Cardiac fibroblast (primary cell): ENCODE results near the gene ATXN1.

Experiments
- DNase-seq, 2 donors: peaks; one replicate each; pipeline versions ENCODE4 v3.0.0 to v3.0.0-alpha.2; 2010; ENCODE audit warnings: low read depth in 2 of 2
- H3K4me3 ChIP-seq, 2 donors: replicated peaks in 1 of 2; 1 replicate in 1 of 2; 2 replicates in 1 of 2; pipeline ENCODE4 v1.5.1; 2011; ENCODE audit warnings: low read depth in 2 of 2, low read length in 2 of 2, mild to moderate bottlenecking in 2 of 2, moderate library complexity in 1 of 2
- TF ChIP-seq, protein P1 (sequence below): IDR thresholded peaks from one replicate; pipeline ENCODE4 v1.5.1; 2011; ENCODE audit warnings: low read depth, mild to moderate bottlenecking, low read length, inconsistent platforms

Gene ATXN1

DNA sequence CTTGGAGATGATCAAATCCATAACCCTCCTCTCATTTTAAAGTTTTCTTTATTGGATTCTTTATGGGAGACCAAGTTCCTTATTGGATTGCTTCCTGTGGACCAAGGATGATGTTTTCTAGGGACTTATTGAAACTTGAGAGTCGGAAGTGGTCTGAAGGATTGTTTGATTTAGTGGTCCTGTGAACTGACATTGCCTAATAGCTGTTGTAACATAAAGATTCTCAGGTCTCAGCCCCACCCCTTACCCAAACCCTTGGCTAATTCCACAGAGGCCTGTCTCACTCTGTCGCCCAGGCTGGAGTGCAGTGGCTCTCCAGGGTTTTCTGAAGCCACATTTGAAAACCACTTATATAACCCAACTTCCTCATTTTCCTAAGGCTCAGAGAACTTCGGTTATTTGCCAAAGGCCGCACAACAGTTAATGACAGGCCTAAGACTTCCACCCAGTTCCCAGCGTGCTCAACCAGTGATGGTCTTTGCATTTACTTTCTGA lies 77.0 kb downstream of the ATXN1 start:
- DNase-seq: no peak
- no peak overlapping the region for H3K4me3 ChIP-seq
- TF ChIP-seq, protein P1, sequence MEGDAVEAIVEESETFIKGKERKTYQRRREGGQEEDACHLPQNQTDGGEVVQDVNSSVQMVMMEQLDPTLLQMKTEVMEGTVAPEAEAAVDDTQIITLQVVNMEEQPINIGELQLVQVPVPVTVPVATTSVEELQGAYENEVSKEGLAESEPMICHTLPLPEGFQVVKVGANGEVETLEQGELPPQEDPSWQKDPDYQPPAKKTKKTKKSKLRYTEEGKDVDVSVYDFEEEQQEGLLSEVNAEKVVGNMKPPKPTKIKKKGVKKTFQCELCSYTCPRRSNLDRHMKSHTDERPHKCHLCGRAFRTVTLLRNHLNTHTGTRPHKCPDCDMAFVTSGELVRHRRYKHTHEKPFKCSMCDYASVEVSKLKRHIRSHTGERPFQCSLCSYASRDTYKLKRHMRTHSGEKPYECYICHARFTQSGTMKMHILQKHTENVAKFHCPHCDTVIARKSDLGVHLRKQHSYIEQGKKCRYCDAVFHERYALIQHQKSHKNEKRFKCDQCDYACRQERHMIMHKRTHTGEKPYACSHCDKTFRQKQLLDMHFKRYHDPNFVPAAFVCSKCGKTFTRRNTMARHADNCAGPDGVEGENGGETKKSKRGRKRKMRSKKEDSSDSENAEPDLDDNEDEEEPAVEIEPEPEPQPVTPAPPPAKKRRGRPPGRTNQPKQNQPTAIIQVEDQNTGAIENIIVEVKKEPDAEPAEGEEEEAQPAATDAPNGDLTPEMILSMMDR: no peak

DNA sequence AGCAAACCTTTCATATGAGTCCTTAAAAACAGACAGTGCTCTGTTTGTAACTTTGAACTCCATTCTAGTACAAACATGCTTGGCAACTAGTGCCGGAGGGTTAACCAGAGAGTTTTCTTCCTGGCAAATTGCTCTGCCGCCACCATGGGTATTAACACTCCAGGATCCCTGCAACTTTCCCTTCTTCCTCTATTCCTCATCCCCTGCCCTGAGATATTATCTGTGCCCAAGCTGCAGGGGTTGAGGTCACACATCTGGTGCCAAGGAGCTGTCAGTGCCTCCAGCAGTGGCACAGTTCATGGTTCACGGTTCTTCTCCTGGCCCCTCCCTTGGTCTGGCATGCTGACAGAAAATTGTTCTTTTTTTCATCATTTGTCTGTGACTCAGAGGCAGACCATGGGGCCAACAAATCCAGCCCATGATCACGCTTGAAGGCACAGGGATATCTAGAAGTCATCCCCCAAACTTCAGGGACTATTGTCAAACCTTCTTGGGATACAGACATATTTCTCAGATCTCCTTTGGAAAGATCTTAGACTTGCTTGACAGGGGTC lies 77.5 kb downstream of the ATXN1 start:
- peak; percentile 84 to 87 for DNase-seq
- TF ChIP-seq, protein P1: no peak
- H3K4me3 ChIP-seq: no peak overlapping the region

DNA sequence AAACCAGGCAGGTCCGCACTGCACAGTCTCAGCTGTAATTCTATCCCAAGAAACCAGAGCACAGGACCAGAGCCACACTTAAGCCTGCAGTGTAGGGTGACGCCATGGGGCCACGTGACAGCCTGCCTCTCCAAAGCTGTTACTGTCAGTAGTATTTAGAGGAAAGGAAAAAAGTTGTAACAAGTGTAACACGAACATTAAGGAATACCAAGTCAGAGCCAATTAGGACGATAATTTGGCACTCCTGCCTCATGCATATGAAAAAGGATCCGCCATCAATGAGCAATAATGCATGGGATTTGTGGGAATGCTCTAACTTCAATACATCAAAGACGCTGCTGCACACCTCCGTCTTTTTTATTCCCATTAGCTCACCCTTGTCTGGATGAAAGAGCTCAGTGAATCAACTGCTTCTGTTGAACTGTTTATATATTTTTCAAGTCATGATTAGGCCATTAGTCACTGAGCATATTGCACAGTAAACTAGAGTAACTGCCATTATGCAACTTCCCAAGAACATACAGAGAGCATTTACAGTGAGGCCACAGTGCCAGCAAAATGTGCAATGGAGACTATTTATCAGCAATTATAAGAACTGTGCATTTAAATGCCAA lies 79.9 kb downstream of the ATXN1 start:
- TF ChIP-seq, protein P1: no peak
- no peak overlapping the region for H3K4me3 ChIP-seq
- peak; percentile 90 to 96 for DNase-seq

DNA sequence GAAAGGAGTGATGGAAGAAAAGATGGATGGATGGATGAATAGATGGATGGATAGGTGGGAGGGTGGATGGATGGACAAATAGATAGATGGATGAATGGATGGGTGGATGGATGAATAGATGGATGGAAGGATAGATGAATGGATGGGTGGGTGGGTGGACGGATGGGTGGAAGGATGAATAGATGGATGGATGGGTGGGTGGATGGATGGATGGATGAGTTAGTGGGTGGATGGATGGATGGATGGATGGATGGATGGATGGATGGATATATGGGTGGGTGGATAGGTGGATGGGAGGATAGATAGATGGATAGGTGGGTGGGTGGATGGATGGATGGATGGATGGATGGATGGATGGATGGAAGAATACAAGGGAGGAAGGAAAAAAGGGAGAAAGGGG lies 82.2 kb downstream of the ATXN1 start:
- TF ChIP-seq, protein P1: no peak
- no peak overlapping the region for H3K4me3 ChIP-seq
- no peak for DNase-seq

DNA sequence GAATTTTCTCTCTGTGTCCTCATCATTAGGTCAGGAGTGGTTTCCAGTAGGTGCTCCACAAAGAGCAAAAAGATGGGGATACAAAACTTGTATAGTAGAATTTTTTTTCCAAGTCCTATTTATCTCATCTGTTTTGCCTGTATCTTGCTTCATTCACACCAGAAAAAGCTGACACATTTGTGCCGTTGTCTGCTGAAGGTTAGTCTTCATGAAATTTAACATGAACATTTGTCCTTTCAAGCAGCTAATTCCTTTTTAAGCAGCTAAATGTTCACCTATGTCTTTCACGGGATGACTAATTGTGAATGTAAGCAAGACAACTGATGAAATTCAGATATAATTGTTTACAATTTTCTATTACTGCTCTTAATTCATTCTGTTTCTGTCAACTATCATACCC lies 83.8 kb downstream of the ATXN1 start:
- DNase-seq: no peak
- TF ChIP-seq, protein P1: no peak
- H3K4me3 ChIP-seq: no peak overlapping the region

DNA sequence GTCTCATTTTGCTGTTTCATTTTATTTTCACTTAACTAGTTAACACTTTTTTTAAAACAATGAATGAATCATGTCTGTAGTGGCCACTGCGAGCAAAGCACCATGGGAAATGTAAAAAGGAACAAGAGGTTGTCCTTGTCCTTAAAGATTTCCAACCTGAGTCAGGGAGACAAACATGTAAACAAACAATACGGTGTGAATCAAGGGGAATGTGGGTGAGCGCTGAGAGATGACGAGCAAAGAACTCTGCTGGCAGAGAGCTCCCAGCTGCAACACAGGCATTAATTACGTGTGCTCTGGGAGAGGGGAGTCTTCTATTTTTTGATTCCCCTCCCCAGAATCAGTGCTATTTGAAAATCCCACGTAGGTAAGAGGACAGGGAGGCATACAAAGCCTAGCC lies 84.3 kb downstream of the ATXN1 start:
- no peak overlapping the region for H3K4me3 ChIP-seq
- TF ChIP-seq, protein P1: no peak
- DNase-seq: peak; percentile 73 to 76
